ENCODE measurements around the gene STAT4.

Gene STAT4

GRCh38 chr2:191043438-191043837, 107.4 kb downstream of the STAT4 start:
- no peak for DNase-seq (ENCODE audit: low spot score)

DNA sequence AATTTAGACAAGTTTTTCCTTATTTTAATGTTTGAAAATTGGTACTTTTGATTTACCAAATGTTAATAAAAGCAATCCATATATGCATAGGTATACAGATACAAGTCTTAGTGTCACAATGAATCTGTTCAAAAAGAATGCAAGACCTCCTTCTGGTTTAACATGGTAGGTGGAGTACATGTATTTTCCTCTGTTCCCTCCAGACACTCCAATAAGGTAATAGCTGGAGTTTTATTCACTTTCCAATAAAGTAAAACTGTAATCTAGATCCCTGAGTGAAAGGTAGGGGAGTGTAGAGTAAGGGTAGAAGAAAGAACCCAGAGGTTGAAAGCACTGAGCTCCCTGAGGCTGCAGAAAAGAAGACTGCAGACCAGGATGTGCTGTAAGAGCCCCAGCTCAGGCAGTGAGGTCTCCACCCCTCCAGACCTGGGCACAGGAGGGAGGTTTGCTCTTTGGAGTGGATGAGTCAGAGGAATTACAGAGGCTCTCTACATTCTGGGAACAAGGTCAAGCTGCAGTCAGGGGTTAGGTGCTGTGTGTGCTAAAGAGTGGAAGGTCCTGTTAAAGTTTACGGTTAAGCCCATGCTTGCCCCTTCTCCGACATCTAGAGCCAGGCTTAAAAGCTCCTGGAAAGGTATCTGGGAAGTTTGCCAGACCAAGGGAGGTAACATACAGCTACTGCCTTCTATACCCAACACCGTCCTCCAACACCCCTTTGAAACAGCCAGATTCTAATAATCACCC, 109.2 kb downstream of the STAT4 start:
- DNase-seq (ENCODE audit: low spot score), result peak; percentile 41

GRCh38 chr2:191039616-191040015, 111.2 kb downstream of the STAT4 start:
- no peak for DNase-seq (ENCODE audit: low spot score)

DNA sequence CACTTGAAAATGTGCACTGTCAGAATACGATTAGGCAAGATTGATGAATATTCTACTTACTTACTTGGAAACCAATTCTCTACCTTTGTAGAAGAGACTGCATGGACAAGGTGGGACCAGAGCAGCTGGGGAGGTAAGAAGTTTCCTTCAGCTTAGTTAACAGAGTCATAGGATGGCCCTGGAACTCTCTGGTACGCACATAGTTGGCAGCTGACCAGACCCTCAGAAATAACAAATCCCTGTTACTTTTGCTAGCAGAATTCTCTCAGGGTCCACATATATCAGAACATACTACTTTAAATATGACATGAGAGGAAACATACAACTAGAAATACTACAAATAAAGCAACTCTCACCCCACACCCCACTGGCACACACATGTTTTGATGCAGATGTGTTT, 112.1 kb downstream of the STAT4 start:
- DNase-seq (ENCODE audit: low spot score), result no peak

DNA sequence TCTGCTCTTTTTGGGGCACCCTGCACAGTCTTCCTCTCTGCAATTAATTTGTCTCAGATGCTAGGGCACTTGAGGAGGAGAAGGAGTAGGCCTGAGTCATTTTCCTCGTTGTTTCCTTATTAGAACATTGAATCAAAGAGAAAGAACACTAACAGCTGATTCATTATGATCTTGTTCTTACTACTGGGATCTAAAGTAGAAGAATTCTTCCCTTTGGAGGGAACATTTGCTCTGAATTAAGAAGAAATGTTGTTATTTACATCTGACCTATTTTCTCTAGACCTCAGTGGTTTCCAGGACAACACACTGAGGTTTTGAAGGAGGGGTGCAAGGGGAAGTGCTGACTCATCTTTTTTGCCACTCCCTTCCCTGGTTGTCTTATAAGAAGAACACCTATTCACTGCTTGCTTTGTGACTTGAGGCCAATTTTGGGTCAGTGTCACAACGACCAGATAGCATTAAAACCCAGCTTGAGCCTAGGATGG, 112.5 kb downstream of the STAT4 start:
- no peak for DNase-seq (ENCODE audit: low spot score)

- no peak for DNase-seq (ENCODE audit: low spot score)
Observed at GRCh38 chr2:191037351-191037750, 113.4 kb downstream of the STAT4 start.

DNA sequence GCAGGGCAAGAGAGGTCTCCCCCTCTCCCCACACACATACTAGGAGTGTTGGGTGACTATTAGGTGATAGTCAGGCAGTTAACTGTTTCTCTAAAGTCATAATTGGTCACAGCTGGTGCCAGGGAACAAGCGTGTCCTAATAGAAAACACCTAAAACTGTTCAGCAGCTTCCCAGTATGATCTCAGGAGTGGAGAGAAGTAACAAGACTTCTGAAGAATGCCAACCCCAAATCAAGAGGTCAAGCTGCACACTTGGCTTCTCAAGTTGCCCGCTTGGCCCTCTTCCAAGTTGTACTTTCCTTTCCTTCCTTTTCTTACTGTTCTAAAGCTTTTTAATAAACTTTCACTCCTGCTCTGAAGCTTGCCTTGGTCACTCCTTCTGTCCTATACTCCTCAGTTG, 114.4 kb downstream of the STAT4 start:
- no peak for DNase-seq (ENCODE audit: low spot score)

- DNase-seq (ENCODE audit: low spot score), result no peak
Observed at GRCh38 chr2:191032588-191033429, 118.0 kb downstream of the STAT4 start.

DNA sequence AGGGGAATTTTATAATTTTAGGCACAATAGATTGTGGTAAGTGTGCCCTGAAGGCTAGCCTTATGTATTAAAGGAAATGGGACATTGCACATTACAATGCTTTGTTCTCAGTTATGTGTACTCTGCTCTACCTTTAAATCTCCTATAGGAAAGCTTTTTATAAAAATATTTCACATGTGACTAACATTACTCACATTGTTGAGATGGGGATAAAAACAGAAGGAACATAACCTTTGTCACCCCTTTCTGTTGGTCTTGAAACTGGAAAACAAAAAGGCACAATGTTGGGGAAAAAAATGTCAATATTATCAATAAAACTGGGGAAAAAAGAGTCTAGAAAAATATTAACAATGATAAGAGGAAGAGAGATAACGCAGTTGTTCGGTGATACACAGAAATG, 119.5 kb downstream of the STAT4 start:
- DNase-seq (ENCODE audit: low spot score), result no peak

DNA sequence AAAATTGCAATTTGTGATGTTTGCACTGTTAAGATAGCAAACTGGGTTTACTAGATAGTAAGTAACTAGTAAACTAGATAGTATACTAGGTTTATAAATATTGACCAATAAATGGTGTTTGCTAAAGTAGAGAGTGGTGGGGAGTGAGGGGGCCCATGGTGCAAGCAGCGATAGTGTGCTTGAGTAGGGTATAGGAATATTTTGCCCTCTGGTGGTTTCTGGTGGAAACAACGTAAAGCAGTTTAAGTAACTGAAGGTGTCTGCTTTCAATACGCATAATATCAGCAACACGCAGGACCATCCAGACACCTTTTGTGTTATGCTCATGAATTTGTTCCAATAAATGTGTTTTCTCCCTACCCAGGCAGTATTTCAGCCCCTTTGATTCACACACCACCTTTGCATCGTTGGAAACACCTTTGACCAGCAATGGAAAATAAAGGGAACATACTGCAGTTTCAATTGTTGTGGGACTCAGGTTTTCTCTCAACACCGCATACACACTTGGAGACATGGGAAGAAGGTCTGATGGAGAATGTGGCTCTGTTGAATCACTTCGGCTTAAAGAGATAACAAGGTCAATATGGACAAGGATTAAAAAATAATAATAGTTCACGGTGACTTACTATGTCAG, 120.2 kb downstream of the STAT4 start:
- DNase-seq (ENCODE audit: low spot score), result peak; percentile 63

GRCh38 chr2:191029280-191029950, 121.4 kb downstream of the STAT4 start:
- no peak for DNase-seq (ENCODE audit: low spot score)

GRCh38 chr2:191026377-191026776, 124.4 kb downstream of the STAT4 start:
- no peak for DNase-seq (ENCODE audit: low spot score)

DNA sequence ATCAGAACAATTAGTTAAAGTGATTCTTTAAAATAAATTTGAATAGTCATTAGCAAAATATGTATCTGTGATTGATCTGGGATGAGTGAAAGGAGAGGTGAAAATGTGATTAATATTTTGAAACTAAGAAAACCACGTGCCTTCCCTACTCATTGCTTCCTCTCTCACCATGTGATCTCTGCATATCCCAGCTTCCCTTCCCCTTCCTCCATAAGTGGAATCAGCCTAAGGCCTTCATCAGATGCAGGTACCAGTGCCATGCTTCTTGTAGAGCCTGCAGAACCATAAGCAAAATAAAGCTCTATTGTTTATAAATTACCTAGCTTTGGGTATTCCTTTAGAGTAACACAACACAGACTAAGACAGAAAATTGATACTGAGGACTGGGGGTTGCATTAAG, 125.7 kb downstream of the STAT4 start:
- no peak for DNase-seq (ENCODE audit: low spot score)

GRCh38 chr2:191023235-191023679, 127.5 kb downstream of the STAT4 start:
- no peak for DNase-seq (ENCODE audit: low spot score)

- no peak for DNase-seq (ENCODE audit: low spot score)
Observed at GRCh38 chr2:191020742-191021381, 129.9 kb downstream of the STAT4 start.

GRCh38 chr2:191020221-191020741, 130.5 kb downstream of the STAT4 start:
- peak; percentile 96 for DNase-seq (ENCODE audit: low spot score)

DNA sequence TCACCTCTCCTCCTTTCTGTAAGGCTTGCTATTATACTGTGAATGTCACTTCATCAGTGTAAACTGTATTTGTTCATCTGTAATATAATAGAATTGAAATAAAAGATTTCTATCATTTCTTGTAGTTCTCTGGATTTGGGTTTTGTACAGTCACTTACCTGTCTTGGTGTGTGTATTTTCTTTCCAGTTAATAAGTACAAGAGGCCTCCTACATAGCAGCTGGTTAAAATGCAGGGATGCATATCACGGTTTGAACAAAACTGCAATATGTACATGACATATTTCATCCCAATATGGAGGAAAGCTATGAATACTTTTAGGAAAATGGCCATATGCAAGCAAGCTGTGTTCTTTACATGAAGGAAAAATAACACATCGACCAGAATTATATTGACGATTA, 131.4 kb downstream of the STAT4 start:
- no peak for DNase-seq (ENCODE audit: low spot score)

GRCh38 chr2:191018643-191019119, 132.1 kb downstream of the STAT4 start:
- no peak for DNase-seq (ENCODE audit: low spot score)

DNA sequence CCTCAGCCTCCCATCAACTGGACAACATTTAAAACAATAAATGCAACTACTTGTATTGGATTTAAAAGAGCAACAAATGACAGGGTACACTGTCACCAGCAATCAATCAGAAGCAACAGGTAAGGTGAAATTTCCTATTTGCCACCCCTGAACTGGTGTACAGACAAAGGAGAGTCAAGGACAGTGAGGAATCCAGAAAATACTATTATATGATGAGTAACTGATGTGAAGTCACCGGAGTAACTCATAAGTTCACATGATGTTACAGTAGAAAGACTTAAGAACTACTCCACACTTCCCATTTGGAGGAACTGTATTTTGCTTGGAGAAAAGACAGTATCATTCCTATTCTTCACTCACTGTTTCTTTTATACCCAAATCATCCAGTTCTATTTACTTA, 132.7 kb downstream of the STAT4 start:
- no peak for DNase-seq (ENCODE audit: low spot score)

DNA sequence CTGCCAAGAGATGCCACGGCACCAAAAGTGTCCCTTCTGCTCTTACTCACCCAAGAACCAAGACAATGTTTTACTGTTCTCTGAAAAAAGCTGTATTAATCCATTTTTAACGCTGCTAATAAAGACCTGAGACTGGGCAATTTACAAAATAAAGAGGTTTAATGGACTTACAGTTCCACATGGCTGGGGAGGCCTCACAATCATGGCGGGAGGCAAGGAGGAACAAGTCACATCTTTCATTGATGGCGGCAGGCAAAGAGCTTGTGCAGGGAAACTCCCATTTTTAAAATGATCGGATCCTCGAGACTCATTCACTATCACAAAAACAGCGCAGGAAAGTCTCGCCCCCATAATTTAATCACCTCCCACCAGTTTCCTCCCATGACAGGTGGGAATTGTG, 135.0 kb downstream of the STAT4 start:
- no peak for DNase-seq (ENCODE audit: low spot score)

DNA sequence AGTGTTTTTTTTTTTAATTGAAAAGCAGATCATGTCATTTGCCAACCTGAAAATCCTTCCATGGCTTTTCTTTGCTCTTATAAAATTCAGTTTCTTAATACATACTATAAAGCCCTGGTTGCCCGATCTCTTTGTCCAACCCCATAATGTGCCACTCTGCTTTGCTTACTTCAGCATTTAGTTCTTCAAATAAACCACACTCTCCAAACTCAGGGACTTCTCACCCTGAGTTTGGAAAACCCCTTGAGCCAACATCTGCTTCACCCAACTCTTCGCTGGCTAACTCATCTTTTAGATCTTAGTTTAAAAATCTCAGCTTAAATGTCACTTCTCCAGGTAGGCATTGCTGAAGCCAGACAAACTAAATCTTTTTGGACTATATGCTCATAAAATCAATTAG, 135.6 kb downstream of the STAT4 start:
- no peak for DNase-seq (ENCODE audit: low spot score)
